ENCODE data around the gene KDM3A.

Gene KDM3A

GRCh38 chr2:86523491-86523890 lies 82.3 kb downstream of the KDM3A start:
- no peak for DNase-seq

- DNase-seq: no peak
These were observed 84.5 kb downstream of the KDM3A start for GRCh38 chr2:86525421-86526340.

GRCh38 chr2:86533589-86533988 lies 92.4 kb downstream of the KDM3A start:
- no peak for DNase-seq

- no peak for DNase-seq
These were observed 100.2 kb downstream of the KDM3A start for GRCh38 chr2:86541334-86541733.

Measured in CD4-positive, alpha-beta T cell treated with Interleukin-17A for 4 hours (primary cell).